ENCODE data around the gene FIGN.

Gene FIGN

DNA sequence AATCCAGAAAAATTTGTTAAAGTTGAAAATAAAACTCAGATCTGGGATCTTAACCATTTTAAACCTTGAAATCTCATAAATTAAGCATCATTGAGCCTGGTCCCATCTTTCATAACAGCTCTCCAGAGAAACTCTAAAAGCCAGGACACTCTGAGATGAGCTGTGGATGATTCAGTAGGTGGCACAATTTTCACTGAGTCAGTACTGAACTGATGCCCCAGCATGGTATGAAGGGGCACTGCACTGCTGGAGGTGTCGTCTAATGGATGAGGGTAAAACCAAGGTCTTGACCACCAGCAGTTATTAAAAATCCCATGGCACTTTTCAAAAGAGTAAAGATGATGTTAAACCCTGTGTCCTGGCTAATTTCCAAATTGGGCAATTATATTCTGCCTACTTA lies 170.6 kb downstream of the FIGN start:
- Histone ChIP-seq H3K27ac (ENCODE audit: low read depth, low read length) (no peak overlapping the region), H3K4me3 (ENCODE audit: low read depth, low read length) (no peak overlapping the region), H3K36me3 (ENCODE audit: control insufficient read depth, insufficient read depth, low read length) (no peaks in the 10 kb centered on the region), H3K4me1 (ENCODE audit: control insufficient read depth, insufficient read depth, low read length) (no peaks in the 10 kb centered on the region), H3K9me3 (ENCODE audit: control insufficient read depth, insufficient read depth, low read length) (no peaks in the 10 kb centered on the region), H3K27me3 (ENCODE audit: control insufficient read depth, insufficient read depth, low read length) (no peaks in the 10 kb centered on the region), H3K9ac (ENCODE audit: low read depth, low read length) (no peak overlapping the region)

DNA sequence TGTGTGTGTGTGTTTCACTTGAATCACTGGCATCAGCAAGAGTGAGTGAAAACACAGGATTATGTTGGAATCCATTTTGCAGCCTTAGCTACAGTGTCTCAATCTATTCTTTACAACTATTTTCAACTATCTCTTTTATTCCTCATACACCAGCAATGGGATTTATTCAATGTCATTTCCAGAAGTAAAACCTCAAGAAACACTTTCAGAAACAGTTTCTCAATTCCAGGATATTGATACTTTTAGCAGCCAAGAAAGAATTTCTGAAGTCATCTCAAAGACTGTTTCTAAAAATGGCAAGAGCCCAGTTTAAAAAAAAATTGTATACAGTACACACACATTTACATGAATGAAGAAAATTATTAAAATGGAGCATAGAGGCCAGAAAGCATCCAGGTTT lies 171.6 kb downstream of the FIGN start:
- H3K4me1 ChIP-seq (ENCODE audit: control insufficient read depth, insufficient read depth, low read length): no peaks in the 10 kb centered on the region
- no peak overlapping the region for H3K27ac ChIP-seq (ENCODE audit: low read depth, low read length)
- no peak overlapping the region for H3K9ac ChIP-seq (ENCODE audit: low read depth, low read length)
- H3K4me3 ChIP-seq (ENCODE audit: low read depth, low read length): no peak overlapping the region
- no peaks in the 10 kb centered on the region for H3K9me3 ChIP-seq (ENCODE audit: control insufficient read depth, insufficient read depth, low read length)
- H3K27me3 ChIP-seq (ENCODE audit: control insufficient read depth, insufficient read depth, low read length): no peaks in the 10 kb centered on the region
- no peaks in the 10 kb centered on the region for H3K36me3 ChIP-seq (ENCODE audit: control insufficient read depth, insufficient read depth, low read length)

DNA sequence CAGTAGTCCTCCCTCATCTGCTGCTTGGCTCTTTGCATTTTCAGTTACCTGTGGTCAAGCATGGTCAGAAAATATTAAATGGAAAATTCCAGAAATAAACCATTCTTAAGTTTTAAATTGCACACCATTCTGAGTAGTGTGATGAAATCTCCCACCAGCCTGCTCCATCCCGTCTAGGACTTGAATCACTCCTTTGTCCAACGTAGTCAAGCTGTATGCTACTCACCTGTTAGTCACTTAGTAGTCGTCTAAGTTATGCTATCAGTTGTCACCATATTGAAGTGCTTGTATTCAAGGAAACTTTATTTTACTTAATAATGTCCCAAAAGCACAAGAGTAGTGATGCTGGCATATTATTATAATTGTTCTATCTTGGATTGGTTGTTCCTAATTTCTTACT lies 172.5 kb downstream of the FIGN start:
- H3K4me3 ChIP-seq (ENCODE audit: low read depth, low read length): no peak overlapping the region
- H3K9me3 ChIP-seq (ENCODE audit: control insufficient read depth, insufficient read depth, low read length): no peaks in the 10 kb centered on the region
- no peaks in the 10 kb centered on the region for H3K27me3 ChIP-seq (ENCODE audit: control insufficient read depth, insufficient read depth, low read length)
- H3K9ac ChIP-seq (ENCODE audit: low read depth, low read length): no peak overlapping the region
- no peaks in the 10 kb centered on the region for H3K36me3 ChIP-seq (ENCODE audit: control insufficient read depth, insufficient read depth, low read length)
- no peaks in the 10 kb centered on the region for H3K4me1 ChIP-seq (ENCODE audit: control insufficient read depth, insufficient read depth, low read length)
- no peak overlapping the region for H3K27ac ChIP-seq (ENCODE audit: low read depth, low read length)

DNA sequence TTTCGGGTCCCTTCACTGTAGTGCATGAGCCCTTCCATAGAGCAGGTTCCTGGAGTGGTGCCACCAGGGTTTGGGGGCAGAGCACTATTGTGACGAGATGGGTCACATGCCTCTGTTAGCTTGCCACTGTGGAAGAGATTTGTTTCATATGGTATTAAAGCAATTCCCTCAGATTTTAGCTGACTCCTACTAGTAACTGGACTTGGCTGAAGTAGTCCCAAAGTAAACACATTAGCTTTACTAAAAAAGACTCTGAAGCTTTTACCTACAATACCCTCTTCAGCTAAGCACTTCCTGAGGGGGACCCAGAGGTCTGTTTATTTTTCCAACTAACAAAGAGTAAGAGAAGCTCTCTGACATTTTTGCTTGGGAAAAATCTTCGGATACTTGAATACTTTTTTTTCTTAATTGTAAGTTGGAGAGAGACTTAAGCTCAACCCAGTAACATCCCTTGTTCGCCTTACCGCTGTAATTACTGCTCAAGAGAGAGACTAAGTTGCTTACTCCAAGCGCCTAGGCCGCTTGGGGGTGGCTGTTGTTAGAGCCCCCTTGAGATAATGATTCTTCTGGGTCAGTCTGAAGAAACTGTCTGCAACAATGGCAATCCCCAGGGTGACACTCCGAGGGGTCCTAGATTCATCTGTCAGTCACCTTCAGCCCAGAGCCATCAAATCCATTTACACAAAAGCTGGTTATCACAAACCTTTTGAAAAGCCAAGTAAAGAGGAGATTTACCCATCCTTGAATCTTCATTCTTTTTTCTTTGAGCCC lies 177.4 kb downstream of the FIGN start:
- Histone ChIP-seq H3K36me3 (ENCODE audit: control insufficient read depth, insufficient read depth, low read length) (no peaks in the 10 kb centered on the region), H3K27me3 (ENCODE audit: control insufficient read depth, insufficient read depth, low read length) (no peaks in the 10 kb centered on the region), H3K9ac (ENCODE audit: low read depth, low read length) (no peak overlapping the region), H3K27ac (ENCODE audit: low read depth, low read length) (peak overlapping the region; percentile 51), H3K4me3 (ENCODE audit: low read depth, low read length) (no peak overlapping the region), H3K4me1 (ENCODE audit: control insufficient read depth, insufficient read depth, low read length) (no peaks in the 10 kb centered on the region; the same call in 1 of the 2 replicates), H3K9me3 (ENCODE audit: control insufficient read depth, insufficient read depth, low read length) (no peaks in the 10 kb centered on the region)

DNA sequence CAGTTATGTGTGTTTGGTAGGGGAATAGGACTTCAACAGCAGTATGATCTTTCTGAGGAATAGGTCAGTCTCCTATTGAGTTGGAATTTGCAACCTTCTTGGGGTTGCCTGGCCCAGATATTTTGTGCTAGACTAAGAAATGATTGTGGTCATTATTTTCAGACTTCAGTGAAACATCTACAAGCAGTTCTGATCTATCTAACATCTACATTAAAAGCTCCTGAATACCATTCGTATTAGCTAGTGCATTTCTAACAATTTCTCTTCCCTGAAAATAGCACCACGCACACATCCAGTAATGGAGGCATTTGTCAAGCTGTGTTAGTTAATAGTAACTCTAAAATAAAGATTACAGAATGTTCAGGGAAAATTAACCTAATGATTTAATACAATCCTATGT lies 179.3 kb downstream of the FIGN start:
- no peaks in the 10 kb centered on the region for H3K36me3 ChIP-seq (ENCODE audit: control insufficient read depth, insufficient read depth, low read length)
- H3K4me3 ChIP-seq (ENCODE audit: low read depth, low read length): no peak overlapping the region

DNA sequence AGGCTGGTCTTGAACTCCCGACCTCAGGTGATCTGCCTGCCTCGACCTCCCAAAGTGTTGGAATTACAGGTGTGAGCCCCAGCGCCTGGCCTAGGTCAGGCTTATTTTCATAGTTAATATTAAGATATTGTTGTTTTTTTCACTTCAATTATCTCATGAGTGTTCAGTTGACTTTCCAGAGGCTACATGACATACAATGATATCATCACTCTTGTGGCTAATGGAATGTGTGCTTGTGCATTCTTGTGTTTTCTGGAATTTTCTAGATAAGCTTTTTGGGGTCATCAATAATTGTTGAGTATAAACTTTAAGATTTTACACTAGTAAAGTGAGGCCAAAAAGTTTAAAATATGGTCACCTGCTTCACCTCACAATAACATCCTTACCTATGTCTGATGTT lies 180.9 kb downstream of the FIGN start:
- H3K27me3 ChIP-seq (ENCODE audit: control insufficient read depth, insufficient read depth, low read length): no peaks in the 10 kb centered on the region
- H3K36me3 ChIP-seq (ENCODE audit: control insufficient read depth, insufficient read depth, low read length): no peaks in the 10 kb centered on the region
- no peaks in the 10 kb centered on the region for H3K9me3 ChIP-seq (ENCODE audit: control insufficient read depth, insufficient read depth, low read length)
- H3K4me3 ChIP-seq (ENCODE audit: low read depth, low read length): no peak overlapping the region
- H3K4me1 ChIP-seq (ENCODE audit: control insufficient read depth, insufficient read depth, low read length): no peaks in the 10 kb centered on the region; the same call in 1 of the 2 replicates
- H3K27ac ChIP-seq (ENCODE audit: low read depth, low read length): no peak overlapping the region
- no peak overlapping the region for H3K9ac ChIP-seq (ENCODE audit: low read depth, low read length)

More for the DNA sequence above, 179.3 kb downstream of the FIGN start:
- Histone ChIP-seq H3K9me3 (ENCODE audit: control insufficient read depth, insufficient read depth, low read length) (no peaks in the 10 kb centered on the region), H3K9ac (ENCODE audit: low read depth, low read length) (no peak overlapping the region), H3K27ac (ENCODE audit: low read depth, low read length) (no peak overlapping the region), H3K4me1 (ENCODE audit: control insufficient read depth, insufficient read depth, low read length) (no peaks in the 10 kb centered on the region; the same call in 1 of the 2 replicates), H3K27me3 (ENCODE audit: control insufficient read depth, insufficient read depth, low read length) (no peaks in the 10 kb centered on the region)

DNA sequence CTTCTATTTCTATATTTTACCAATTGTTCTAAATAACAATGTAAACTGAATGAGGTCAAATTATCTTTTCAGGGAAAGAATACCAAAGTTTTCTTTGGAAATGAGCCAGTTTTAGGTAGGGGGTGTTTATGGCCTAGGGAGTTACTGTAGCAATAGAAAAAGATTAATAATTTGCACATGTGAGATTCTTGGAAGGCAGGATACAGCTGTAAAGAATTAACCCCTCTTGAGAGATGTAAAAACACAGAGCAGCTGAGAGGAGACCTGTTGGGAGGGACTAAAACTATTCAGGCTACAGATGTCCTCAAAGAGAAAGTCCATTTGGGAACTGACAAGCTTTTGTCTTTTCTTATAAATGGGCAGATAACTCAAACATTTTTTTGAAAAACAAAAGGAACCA lies 182.2 kb downstream of the FIGN start:
- Histone ChIP-seq H3K4me3 (ENCODE audit: low read depth, low read length) (no peak overlapping the region), H3K4me1 (ENCODE audit: control insufficient read depth, insufficient read depth, low read length) (no peaks in the 10 kb centered on the region; the same call in 1 of the 2 replicates), H3K27me3 (ENCODE audit: control insufficient read depth, insufficient read depth, low read length) (no peaks in the 10 kb centered on the region), H3K9me3 (ENCODE audit: control insufficient read depth, insufficient read depth, low read length) (no peaks in the 10 kb centered on the region), H3K36me3 (ENCODE audit: control insufficient read depth, insufficient read depth, low read length) (no peaks in the 10 kb centered on the region), H3K27ac (ENCODE audit: low read depth, low read length) (no peak overlapping the region), H3K9ac (ENCODE audit: low read depth, low read length) (no peak overlapping the region)

DNA sequence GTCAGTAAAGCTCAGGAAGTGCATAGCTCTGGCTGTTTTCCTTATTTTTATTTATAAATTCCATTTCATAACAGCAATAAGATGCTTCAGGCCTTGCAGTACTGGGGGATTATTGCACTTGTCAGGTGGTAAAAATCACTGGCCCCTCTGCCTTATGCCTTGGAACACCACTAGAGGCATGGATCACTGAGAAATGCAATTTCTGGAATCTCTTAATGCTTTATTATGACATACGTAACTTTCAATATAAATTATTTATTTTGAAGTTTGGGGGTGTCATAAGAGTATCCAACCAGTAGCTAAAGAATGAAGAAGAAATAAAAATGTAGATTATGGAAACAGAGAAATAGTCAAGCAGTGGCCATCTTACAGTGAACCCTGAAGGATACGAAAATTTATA lies 183.1 kb downstream of the FIGN start:
- no peak overlapping the region for H3K9ac ChIP-seq (ENCODE audit: low read depth, low read length)
- H3K4me1 ChIP-seq (ENCODE audit: control insufficient read depth, insufficient read depth, low read length): no peaks in the 10 kb centered on the region; the same call in 1 of the 2 replicates
- no peaks in the 10 kb centered on the region for H3K36me3 ChIP-seq (ENCODE audit: control insufficient read depth, insufficient read depth, low read length)
- no peak overlapping the region for H3K4me3 ChIP-seq (ENCODE audit: low read depth, low read length)
- no peaks in the 10 kb centered on the region for H3K27me3 ChIP-seq (ENCODE audit: control insufficient read depth, insufficient read depth, low read length)
- H3K27ac ChIP-seq (ENCODE audit: low read depth, low read length): no peak overlapping the region
- H3K9me3 ChIP-seq (ENCODE audit: control insufficient read depth, insufficient read depth, low read length): no peaks in the 10 kb centered on the region

DNA sequence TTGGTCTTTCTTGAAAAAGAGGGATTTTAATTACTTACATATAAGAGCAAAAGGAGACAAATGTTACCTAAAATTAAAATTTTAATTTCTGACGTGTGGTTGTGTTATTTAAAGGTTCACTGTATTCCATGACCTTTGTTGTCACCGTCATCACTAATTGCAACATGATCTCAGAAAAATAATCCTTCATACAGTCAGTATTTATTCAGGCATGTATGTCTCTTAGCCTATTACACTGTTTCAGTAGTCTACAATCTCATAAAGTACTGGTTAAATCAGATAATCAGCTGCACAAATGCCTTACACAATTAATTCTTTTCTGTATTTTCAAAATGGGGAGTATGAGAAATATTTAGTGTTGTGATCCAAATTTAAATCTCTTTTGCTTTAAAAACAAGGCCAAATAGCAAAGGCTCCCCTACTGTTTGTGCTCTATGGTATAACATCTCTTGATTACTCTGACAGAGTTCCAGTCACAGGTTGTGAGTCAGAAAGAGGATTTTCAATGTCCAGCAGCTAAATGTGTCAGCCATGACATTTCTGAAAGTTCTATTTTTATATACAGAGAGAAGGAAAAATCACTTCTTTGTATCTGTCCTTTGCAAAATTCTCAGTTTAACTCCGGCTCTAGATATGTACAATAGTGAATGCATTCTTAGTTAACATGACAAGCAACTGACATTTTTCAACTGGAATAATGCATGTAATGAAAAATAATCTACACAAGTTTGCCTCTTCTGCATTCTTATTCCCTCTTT lies 184.0 kb downstream of the FIGN start:
- Histone ChIP-seq H3K9ac (ENCODE audit: low read depth, low read length) (no peak overlapping the region), H3K27me3 (ENCODE audit: control insufficient read depth, insufficient read depth, low read length) (no peaks in the 10 kb centered on the region), H3K9me3 (ENCODE audit: control insufficient read depth, insufficient read depth, low read length) (no peaks in the 10 kb centered on the region)

DNA sequence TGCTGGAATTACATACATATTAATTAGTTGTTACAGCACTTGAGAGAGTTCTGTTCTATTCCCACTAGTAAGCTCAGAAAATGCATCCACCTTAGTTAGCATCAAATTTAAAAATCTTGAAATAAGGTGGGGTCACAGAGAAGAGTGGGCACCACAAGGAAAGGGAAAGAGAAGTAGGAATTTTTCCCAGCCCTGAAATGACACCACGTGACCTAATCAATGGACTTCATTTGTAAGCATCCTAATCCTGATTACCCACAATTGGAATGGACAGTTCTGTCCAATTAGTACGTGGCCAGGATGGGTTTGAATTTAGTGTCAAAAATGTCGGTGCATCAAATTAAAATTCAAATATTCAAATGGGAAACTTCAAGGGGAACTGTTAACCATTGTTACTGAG lies 186.8 kb downstream of the FIGN start:
- H3K9ac ChIP-seq (ENCODE audit: low read depth, low read length): no peak overlapping the region
- H3K4me1 ChIP-seq (ENCODE audit: control insufficient read depth, insufficient read depth, low read length): no peaks in the 10 kb centered on the region; the same call in 1 of the 2 replicates
- H3K27me3 ChIP-seq (ENCODE audit: control insufficient read depth, insufficient read depth, low read length): no peaks in the 10 kb centered on the region
- H3K36me3 ChIP-seq (ENCODE audit: control insufficient read depth, insufficient read depth, low read length): no peaks in the 10 kb centered on the region
- H3K4me3 ChIP-seq (ENCODE audit: low read depth, low read length): no peak overlapping the region
- no peaks in the 10 kb centered on the region for H3K9me3 ChIP-seq (ENCODE audit: control insufficient read depth, insufficient read depth, low read length)
- H3K27ac ChIP-seq (ENCODE audit: low read depth, low read length): no peak overlapping the region

More for the DNA sequence above, 184.0 kb downstream of the FIGN start:
- Histone ChIP-seq H3K36me3 (ENCODE audit: control insufficient read depth, insufficient read depth, low read length) (no peaks in the 10 kb centered on the region), H3K27ac (ENCODE audit: low read depth, low read length) (no peak overlapping the region), H3K4me3 (ENCODE audit: low read depth, low read length) (no peak overlapping the region), H3K4me1 (ENCODE audit: control insufficient read depth, insufficient read depth, low read length) (no peaks in the 10 kb centered on the region; the same call in 1 of the 2 replicates)

All from HUES48 (cell line).